IMR-90 (cell line): ENCODE data around the gene OLAH.

Experiments
- CEBPB ChIP-seq: IDR thresholded peaks from 2 replicates; pipeline ENCODE4 v1.6.1; 2012; ENCODE audit warnings: low read depth, low read length, improper control_type of control experiment
- MAZ ChIP-seq: IDR thresholded peaks from 2 replicates; pipeline ENCODE4 v1.6.1; 2012; ENCODE audit warnings: low read depth, mild to moderate bottlenecking, low read length, improper control_type of control experiment, moderate library complexity, borderline replicate concordance
- MXI1 ChIP-seq: IDR thresholded peaks from 2 replicates; pipeline ENCODE4 v1.6.1; 2012; ENCODE audit warnings: low read depth, mild to moderate bottlenecking, low read length, moderate library complexity, borderline replicate concordance
- POLR2A ChIP-seq: IDR thresholded peaks from 2 replicates; pipeline ENCODE4 v1.6.1; 2012; ENCODE audit warnings: mild to moderate bottlenecking, low read depth, low read length
- RAD21 ChIP-seq: IDR thresholded peaks from 2 replicates; pipeline ENCODE4 v1.6.1; 2012; ENCODE audit warnings: low read length, improper control_type of control experiment
- RFX5 ChIP-seq: IDR thresholded peaks from 2 replicates; pipeline ENCODE4 v1.8.0; 2012; ENCODE audit warnings: low read depth, mild to moderate bottlenecking, low read length, moderate library complexity
- TF ChIP-seq, protein P1 (sequence below): conservative IDR thresholded peaks from 2 replicates; pipeline ENCODE4 v1.5.1; 2012; ENCODE audit warnings: mild to moderate bottlenecking, low read depth, low read length, improper control_type of control experiment
- TF ChIP-seq, protein P2 (sequence below): fragments of 150-350 bp; IDR thresholded peaks from 2 replicates; pipeline ENCODE4 v1.6.1; 2017; ENCODE audit warnings: mild to moderate bottlenecking, antibody characterized with exemption, low read length, low read depth

DNA sequence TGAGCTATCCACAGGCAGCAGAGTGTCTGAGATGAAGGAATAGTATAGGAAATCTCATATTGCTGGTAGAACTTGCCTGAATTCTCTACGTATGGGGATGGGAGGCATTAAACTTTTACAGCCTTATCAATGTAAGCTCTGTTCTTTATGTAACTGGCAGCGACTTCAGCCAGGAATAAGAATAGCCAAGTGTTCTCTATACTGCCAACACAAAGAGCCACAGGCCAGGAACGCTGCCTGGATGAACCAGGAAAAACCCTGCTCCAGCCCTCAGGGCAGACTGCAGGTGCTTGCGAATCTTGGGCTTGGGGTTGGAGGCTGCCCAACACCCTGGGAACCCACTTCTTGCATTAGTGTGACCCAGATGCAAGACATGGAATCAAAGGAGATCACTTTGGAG, 6.1 kb upstream of the OLAH start:
- TF ChIP-seq RAD21 (no peak), POLR2A (no peak), RFX5 (no peak), MXI1 (no peak), CEBPB (no peak), MAZ (no peak)
- TF ChIP-seq, protein P1, sequence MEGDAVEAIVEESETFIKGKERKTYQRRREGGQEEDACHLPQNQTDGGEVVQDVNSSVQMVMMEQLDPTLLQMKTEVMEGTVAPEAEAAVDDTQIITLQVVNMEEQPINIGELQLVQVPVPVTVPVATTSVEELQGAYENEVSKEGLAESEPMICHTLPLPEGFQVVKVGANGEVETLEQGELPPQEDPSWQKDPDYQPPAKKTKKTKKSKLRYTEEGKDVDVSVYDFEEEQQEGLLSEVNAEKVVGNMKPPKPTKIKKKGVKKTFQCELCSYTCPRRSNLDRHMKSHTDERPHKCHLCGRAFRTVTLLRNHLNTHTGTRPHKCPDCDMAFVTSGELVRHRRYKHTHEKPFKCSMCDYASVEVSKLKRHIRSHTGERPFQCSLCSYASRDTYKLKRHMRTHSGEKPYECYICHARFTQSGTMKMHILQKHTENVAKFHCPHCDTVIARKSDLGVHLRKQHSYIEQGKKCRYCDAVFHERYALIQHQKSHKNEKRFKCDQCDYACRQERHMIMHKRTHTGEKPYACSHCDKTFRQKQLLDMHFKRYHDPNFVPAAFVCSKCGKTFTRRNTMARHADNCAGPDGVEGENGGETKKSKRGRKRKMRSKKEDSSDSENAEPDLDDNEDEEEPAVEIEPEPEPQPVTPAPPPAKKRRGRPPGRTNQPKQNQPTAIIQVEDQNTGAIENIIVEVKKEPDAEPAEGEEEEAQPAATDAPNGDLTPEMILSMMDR: no peak
- TF ChIP-seq, protein P2, sequence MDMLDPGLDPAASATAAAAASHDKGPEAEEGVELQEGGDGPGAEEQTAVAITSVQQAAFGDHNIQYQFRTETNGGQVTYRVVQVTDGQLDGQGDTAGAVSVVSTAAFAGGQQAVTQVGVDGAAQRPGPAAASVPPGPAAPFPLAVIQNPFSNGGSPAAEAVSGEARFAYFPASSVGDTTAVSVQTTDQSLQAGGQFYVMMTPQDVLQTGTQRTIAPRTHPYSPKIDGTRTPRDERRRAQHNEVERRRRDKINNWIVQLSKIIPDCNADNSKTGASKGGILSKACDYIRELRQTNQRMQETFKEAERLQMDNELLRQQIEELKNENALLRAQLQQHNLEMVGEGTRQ: no peak
